Fibroblast of skin of abdomen (primary cell): ENCODE measurements around the gene HS6ST3.

Experiments
- DNase-seq: peaks from one replicate; pipeline ENCODE4 v3.0.0-alpha.2; 2013

The HS6ST3 gene

GRCh38 chr13:96667294-96668018 is 577.5 kb downstream of the HS6ST3 start:
- no peak for DNase-seq

DNA sequence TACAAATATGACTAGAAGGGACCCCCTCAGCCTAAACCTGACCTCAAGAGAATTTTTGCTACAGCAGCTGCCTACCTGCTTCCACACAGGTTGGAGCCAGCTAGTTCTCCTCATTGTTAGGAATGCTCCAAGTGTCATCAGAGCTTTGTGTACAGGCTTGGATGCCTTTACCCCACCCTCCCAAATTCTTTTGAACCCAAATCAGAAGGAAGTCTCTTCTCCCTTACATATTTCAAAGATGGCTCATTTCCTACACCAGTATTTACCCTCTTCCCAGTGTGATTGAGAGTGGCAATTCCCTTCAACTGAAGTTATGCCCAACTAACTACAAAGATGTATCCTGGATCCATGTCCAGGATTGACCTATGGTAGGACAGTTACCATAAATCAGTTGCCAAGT is 581.2 kb downstream of the HS6ST3 start:
- DNase-seq, result peak; percentile 3

GRCh38 chr13:96672016-96672415 is 582.1 kb downstream of the HS6ST3 start:
- DNase-seq, result no peak

GRCh38 chr13:96673825-96674224 is 583.9 kb downstream of the HS6ST3 start:
- DNase-seq, result no peak

DNA sequence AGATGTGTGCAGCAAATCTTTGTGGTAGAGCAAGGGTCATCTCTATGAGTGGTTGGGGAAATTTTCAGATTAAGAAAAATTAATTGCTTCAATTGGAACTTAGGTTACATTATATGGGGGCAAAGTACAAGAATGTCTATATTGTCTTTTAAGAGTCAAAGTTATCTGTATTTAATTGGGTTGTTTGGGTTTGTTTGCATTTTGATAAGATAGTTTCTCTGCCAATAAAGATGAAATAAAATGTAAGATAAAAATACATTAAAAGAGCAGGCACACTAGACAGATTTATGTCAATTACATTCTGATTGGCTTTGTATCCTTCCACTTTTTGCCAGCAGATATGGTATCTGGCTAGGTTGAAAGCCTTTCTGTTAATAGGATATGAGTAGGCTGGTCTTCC is 587.1 kb downstream of the HS6ST3 start:
- DNase-seq, result no peak

DNA sequence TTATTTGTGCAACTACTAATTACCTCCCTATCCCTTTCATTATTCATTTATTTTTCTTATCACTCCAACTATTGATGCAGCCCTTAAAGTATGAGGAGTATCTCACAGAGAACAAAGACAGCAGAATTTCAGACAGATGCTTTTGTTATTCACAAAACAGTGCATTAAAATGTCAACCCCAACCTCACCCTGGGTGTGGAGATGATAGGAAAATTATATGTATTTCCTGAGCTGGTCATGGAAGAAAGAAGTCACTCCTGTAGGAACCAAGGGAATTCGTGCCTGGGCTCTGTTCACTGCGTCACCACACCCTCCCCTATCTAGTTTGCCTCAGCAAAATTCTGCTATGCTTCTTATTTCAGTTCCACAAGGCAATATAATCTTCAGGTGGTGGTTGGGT is 588.9 kb downstream of the HS6ST3 start:
- no peak for DNase-seq

DNA sequence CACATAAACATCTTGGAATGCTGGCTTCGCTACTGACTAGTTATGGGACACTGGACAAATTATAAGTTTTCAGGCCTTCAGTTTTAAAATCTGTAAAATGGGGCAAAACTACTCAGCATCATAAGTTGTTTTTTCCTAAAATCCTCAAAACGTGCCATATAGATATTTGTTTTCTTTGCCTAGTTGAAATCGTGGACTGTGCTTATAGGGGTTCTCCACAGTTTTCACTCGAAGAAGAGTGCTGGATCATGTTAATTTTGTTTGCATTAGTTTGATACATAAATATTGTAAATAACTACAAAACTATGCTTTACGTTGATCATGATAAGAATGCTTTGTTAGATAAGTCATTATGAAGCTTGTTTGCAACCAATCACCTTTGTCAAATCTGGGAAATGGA is 591.0 kb downstream of the HS6ST3 start:
- DNase-seq, result no peak

- no peak for DNase-seq
These were observed 591.9 kb downstream of the HS6ST3 start for GRCh38 chr13:96681766-96682165.

GRCh38 chr13:96684469-96684868 is 594.6 kb downstream of the HS6ST3 start:
- DNase-seq, result no peak

DNA sequence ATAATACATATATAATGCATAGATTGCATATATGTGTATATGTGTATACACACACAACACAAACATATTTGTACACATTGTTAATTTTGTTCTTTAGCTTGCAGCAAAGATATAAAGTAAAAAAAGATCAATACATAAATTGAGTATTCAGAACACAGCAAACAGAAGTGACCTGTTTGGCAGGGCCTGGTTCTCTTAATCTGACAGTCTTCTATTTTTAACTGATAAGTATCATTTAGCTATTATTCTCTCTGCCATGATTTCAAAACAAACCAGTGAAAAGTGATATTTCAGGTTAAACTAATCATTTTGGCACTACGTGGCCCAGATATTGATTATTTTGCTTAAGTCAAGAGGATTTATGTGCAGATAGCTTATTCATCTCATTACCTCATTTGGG is 595.0 kb downstream of the HS6ST3 start:
- no peak for DNase-seq

DNA sequence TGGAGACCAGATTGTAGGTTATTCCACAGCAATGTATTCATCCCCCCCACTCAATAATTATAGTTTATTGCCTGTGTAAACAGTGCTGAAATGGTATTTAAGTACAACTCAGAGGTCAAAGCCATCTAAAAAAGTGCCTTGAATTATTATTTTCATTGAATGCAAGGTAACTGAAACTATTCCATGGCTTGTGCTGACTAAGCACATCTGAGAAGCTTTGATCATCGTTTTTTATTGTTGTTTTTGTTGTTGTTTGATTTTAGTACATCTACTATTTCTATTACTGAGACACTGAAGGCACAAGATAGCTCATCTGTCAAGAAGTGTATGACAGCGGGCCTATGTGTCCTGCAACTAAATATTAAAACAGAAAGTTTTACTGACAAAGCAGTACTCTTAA is 596.4 kb downstream of the HS6ST3 start:
- no peak for DNase-seq

DNA sequence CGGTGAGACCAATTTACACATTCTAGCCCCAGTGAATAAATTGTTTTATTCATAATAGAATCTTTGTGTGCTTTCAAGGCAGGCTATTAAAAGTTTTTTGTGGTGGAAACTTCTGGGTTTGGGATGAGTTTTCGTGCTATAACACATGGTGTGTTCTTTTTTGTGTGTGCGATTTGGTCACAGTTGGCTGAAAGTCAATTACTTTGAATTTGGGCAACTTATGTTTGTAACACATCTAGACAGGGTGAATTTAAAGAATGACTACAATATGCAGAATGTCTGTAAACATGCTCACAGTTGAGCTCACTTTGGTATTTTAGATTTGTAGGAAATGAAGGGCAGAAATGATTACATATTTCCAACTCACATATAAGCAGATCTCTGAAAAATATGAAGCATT is 597.3 kb downstream of the HS6ST3 start:
- DNase-seq, result no peak

DNA sequence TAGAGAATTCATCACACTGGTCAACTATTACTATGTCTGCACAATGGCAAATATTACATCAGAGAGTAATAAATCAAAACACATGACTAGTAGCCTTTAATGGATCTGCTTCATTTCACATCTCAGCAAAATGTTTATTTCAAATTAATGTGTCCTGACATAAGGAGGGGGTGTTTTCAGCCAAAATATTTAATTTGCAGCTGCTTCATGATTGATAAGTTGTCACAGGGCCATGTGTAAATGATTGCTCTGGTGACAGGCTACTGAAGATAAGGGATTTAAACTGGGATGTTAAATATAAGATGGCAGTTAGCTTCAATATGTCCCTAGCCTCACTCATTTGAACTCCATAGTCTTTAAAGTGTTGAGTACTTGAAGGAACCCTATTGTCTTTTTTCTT is 601.1 kb downstream of the HS6ST3 start:
- DNase-seq, result no peak

DNA sequence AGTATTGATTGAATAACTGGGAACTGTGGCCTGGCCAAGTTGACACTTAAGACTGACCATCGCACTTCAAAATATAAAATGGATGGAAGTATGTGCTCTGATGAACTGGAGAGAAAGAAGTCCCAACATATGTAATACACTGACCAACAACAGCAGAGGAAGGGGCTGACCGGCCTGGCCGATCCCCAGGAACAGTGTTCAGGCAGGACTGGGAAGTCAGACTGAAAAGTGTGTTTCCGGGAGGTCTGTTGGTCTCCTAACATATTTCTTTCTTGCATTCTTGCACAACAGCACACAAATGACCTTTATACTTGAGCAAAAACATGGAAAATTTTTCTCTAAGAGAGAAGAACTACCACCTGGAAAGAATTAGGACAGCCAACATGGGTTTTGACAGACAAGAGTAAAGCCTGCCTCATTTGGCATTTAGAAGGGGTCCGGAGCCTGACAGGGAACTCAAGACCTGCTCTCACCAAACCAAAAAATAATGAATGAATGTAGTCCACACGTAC is 606.5 kb downstream of the HS6ST3 start:
- DNase-seq, result no peak

- DNase-seq, result no peak
These were observed 610.8 kb downstream of the HS6ST3 start for GRCh38 chr13:96700657-96701056.

DNA sequence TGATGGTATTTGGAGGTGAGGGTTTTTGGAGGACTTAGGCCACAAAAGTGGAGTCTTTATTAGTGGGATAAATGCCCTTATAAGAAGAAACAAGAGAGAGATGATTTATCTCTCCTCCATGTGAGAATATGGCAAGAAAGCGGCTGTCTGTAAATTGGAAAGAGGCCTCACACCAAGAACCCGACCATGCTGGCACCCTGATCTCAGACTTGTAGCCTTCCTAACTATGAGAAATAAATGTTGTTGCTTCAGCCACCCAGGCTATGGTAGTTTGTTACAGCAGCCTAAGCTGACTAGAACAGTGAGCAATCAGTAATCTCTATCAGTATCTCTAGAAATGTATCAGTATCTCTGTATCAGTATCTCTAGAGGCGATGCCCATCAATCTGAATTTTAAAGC is 617.2 kb downstream of the HS6ST3 start:
- no peak for DNase-seq

DNA sequence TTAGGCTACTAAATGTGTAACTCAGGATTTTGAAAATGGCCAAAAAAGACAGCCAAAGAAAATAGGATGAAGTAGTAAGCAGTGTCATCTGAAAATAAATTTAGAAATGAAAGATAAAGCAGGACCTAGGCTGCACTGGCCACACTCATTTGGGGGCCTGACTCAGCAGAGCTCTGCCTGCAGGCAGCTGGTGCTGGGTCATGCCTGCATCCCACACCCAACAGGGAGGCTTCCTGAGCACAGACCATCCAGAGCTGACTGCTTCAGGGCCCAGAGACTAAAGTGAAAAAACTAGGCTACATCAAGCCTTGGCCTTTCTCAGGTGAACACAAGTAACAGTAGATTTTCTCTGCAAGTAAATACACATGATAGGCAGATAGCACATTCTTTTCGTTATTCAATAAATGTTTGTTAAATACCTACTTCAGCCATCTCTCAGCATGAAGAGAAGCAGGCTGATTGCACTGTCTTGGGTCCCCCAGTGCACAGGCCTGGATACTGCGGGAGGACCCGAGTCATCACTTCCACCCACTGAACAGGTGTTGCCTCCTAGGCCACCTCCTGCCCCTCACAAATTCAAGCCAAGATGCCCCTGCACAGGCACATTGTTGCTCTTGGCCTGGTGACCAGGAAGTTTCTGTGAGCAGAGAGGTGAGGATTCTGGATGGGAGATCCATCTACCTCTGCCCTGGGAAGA is 620.4 kb downstream of the HS6ST3 start:
- DNase-seq, result no peak

DNA sequence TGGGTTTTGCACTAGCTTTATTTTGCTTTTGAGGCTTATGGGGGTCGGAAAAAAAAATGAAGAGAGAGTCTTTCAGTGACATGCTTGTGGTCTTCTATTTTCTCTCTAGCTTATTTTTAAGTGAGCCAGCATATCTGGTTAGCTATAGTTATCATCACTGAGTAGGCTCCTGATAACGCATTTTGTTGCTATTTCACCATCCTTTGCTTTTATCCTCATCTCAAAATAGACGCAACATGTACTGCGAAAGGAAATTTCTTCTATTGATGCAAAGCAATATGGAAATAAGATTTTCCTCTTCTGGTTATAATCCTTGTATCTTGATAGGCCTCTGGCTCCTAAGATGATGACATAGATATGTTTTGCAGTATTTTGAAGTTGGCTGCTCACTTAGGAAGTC is 630.5 kb downstream of the HS6ST3 start:
- DNase-seq, result no peak

DNA sequence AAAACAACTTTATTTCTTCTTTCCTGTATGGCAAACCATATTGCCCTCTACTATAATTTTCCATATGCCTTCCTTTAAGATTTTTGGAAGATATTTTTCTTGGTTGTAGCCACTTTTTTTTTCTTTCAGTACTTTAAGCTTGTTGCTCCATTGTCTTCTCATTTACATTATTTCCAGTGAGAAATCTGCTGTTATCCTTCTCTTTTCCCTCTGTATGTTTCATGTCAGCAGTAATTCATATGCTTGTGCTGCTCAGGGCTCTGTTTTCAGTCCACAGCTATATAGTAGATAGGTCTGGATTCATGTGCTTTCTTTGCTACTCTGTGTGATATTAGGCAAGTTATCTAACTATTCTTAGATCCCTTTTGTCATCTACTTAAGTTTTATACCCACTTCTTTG is 636.7 kb downstream of the HS6ST3 start:
- DNase-seq, result no peak

GRCh38 chr13:96728463-96728862 is 638.6 kb downstream of the HS6ST3 start:
- DNase-seq, result no peak

- DNase-seq, result no peak
These were observed 640.8 kb downstream of the HS6ST3 start for GRCh38 chr13:96730676-96731075.

DNA sequence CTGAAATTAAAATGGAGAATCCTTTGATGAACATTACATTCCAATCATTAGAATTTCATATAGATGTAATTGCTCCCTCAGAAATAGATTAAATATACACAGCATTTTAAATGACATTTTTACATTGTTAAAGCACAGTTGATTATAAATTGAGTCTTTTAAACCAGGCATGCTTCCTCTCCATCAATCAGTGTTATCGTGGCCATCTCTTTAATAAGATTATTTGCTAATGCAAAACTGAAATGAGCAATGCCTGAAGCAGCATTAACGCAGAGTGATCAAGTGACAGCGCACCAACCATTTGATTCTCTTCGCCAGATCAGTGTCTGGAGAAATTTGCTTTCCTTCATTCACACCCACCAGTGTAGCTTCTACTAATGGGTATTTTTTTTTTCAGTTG is 644.6 kb downstream of the HS6ST3 start:
- DNase-seq, result no peak

GRCh38 chr13:96741779-96742178 is 651.9 kb downstream of the HS6ST3 start:
- no peak for DNase-seq
